OCI-LY7 (cell line): ENCODE results near the gene POC1A. TPM values are rescaled to one million over a fixed set of nuclear protein-coding genes. Genes with fewer than 3 reads are reported as not detected.
A peak's percentile ranks its signal among the peaks of the same experiment; 100 is the strongest.
"Not testable (repeated sequence)": the region's sequence is repeated elsewhere in the genome, so short reads cannot be mapped to it uniquely, and the experiment has no call there.

Source experiments
- BruUV-seq: library from RNA; stranded (reverse); fragments of 400-500 nt; replicated peaks from 2 replicates; lab custom pipeline; 2021; lab: Mats Ljungman, UMichigan
- CTCF ChIA-PET: fragments of 300-600 bp; sonication (Branson Sonifier 250); formaldehyde crosslinking; loops from one replicate; lab custom pipeline; 2022; ENCODE audit warnings: antibody characterized with exemption; ENCODE audit not compliant: unreplicated experiment; lab: Charles Lee
- POLR2A ChIA-PET: fragments of 300-600 bp; sonication (Branson Sonifier 250); formaldehyde crosslinking; loops from one replicate; lab custom pipeline; 2022; ENCODE audit warnings: antibody characterized with exemption; lab: Charles Lee
- DNase-seq: peaks from one replicate; pipeline ENCODE4 v3.0.0-alpha.2; 2015; ENCODE audit warnings: low spot score
- H2AFZ ChIP-seq: fragments of 200-600 bp; sonication (generic), shearing (Covaris generic); 2 replicates; pipeline ENCODE4 v1.6.1; 2014; ENCODE audit warnings: mild to moderate bottlenecking, antibody characterized with exemption, low read length, moderate library complexity
- H3K27ac ChIP-seq: fragments of 200-600 bp; sonication (generic); 2 replicates; pipeline ENCODE4 v1.5.1; 2014; ENCODE audit warnings: mixed run types, low read depth, mild to moderate bottlenecking, moderate library complexity, low read length, inconsistent platforms; ENCODE audit not compliant: poor library complexity, severe bottlenecking
- H3K36me3 ChIP-seq: fragments of 200-600 bp; sonication (generic); 2 replicates; pipeline ENCODE4 v1.6.1; 2014; ENCODE audit warnings: mild to moderate bottlenecking, antibody characterized with exemption, low read length, moderate library complexity, mixed read lengths; ENCODE audit not compliant: insufficient read depth
- H3K4me1 ChIP-seq: fragments of 200-600 bp; sonication (generic); 2 replicates; pipeline ENCODE4 v1.5.1; 2014; ENCODE audit warnings: mild to moderate bottlenecking, low read length; ENCODE audit not compliant: insufficient read depth, poor library complexity, severe bottlenecking
- H3K4me2 ChIP-seq: fragments of 200-600 bp; sonication (generic); 2 replicates; pipeline ENCODE4 v1.6.1; 2014; ENCODE audit warnings: mild to moderate bottlenecking, low read length
- H3K4me3 ChIP-seq: fragments of 200-600 bp; sonication (generic); 2 replicates; pipeline ENCODE4 v1.5.1; 2014; ENCODE audit warnings: mild to moderate bottlenecking, low read depth, low read length; ENCODE audit not compliant: poor library complexity, severe bottlenecking
- H3K79me2 ChIP-seq: fragments of 200-600 bp; sonication (generic); 2 replicates; pipeline ENCODE4 v1.6.1; 2016; ENCODE audit warnings: low read depth, mild to moderate bottlenecking, low read length, moderate library complexity, mixed read lengths; ENCODE audit not compliant: insufficient read depth
- H3K9me2 ChIP-seq: fragments of 200-600 bp; sonication (generic); 2 replicates; pipeline ENCODE4 v1.6.1; 2016; ENCODE audit warnings: mild to moderate bottlenecking, low read length, mixed read lengths; ENCODE audit not compliant: insufficient read depth
- H3K9me3 ChIP-seq: fragments of 200-600 bp; sonication (generic); 2 replicates; pipeline ENCODE4 v1.6.1; 2014; ENCODE audit warnings: mild to moderate bottlenecking, mixed run types, low read length, mixed read lengths
- H4K20me1 ChIP-seq: fragments of 200-600 bp; sonication (generic); 2 replicates; pipeline ENCODE4 v1.6.1; 2014; ENCODE audit warnings: mild to moderate bottlenecking, antibody characterized with exemption, low read length, moderate library complexity, mixed read lengths; ENCODE audit not compliant: insufficient read depth
- EZH2phosphoT487 ChIP-seq: fragments of 200-600 bp; sonication (generic); IDR thresholded peaks from 2 replicates; pipeline ENCODE4 v1.6.1; 2018; ENCODE audit warnings: low read depth, borderline replicate concordance, mild to moderate bottlenecking, mixed run types, antibody characterized with exemption, low read length, moderate library complexity, mixed read lengths
- intact Hi-C: fragments of 100-400 bp; cut with micrococcal nuclease; formaldehyde crosslinking; loops from one replicate; pipeline ENCODE4 v1.10.0; 2022; ENCODE audit not compliant: unreplicated experiment
- total RNA-seq, 2 experiments: library from RNA; depleted of rRNA in 1 of 2; stranded (reverse); fragments of >200 nt in 1 of 2; shearing (Covaris generic) in 1 of 2; gene quantifications; 2 replicates each; pipeline ENCODE4 v1.2.3, GENCODE V29; 2014 to 2022
- TF ChIP-seq, protein P1 (sequence below): fragments of 200-600 bp; sonication (generic); conservative IDR thresholded peaks from 2 replicates; pipeline ENCODE4 v1.5.1; 2014; ENCODE audit warnings: mild to moderate bottlenecking, antibody characterized with exemption, low read length, moderate library complexity, mixed read lengths

POC1A gene
- total RNA-seq, 2 experiments from 2014 or later, result 40.0 to 41.0 TPM

DNA sequence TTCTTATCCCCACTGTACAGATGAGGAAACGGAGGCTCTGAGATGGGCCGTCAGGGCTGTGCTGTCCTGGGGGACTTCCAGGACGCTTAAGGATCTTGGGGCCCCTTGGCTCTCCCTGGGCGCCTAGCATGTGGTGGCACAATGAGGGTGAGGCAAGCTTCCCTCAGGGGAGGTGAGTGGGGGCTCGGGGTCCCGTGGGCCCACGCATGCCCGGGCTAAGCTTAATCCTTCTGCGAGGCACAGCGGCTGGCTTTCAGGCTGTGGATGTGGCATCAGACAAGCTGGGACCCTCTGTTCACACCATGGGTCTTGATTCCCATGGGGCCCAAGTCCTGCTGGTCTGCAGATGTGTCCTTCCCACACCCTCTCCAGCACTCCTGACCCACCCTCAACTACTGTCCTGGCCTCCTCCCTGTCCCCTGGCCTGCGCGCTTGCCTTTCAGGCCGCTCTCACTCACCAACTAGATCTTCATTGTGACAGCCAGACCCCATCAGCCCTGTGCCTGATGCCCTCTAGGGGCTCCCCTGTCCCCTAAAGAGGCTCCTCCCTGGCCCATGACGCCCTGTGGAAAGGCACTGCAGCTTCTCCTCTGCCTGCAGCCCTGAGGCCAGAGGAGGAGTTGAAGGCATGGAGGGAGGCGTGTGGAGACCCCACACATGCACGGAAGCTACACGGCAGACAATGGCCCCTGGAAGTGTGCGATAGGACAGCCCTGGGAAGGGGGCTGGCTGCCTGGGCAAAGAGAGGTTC, 109.2 kb downstream of the POC1A start:
- Histone ChIP-seq H3K9me3 (no peaks in the 10 kb centered on the region), H3K27ac (no peak overlapping the region), H4K20me1 (no peaks in the 10 kb centered on the region), H3K9me2 (no peaks in the 10 kb centered on the region), H3K79me2 (no peaks in the 10 kb centered on the region), H2AFZ (no peak overlapping the region), H3K4me2 (no peak overlapping the region), H3K36me3 (peaks cover 10% of the 10 kb centered on the region; the same call in 1 of the 2 replicates), H3K4me1 (no peaks in the 10 kb centered on the region), H3K4me3 (no peak overlapping the region)
- DNase-seq, result no peak
- ChIA-PET POLR2A (no interaction called here), CTCF (no interaction called here)
- BruUV-seq, result no TSS peak
- intact Hi-C loops, result no loop called here
- TF ChIP-seq, protein P1, sequence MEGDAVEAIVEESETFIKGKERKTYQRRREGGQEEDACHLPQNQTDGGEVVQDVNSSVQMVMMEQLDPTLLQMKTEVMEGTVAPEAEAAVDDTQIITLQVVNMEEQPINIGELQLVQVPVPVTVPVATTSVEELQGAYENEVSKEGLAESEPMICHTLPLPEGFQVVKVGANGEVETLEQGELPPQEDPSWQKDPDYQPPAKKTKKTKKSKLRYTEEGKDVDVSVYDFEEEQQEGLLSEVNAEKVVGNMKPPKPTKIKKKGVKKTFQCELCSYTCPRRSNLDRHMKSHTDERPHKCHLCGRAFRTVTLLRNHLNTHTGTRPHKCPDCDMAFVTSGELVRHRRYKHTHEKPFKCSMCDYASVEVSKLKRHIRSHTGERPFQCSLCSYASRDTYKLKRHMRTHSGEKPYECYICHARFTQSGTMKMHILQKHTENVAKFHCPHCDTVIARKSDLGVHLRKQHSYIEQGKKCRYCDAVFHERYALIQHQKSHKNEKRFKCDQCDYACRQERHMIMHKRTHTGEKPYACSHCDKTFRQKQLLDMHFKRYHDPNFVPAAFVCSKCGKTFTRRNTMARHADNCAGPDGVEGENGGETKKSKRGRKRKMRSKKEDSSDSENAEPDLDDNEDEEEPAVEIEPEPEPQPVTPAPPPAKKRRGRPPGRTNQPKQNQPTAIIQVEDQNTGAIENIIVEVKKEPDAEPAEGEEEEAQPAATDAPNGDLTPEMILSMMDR, result peak; percentile 28; the same call in 1 of the 2 replicates
- TF ChIP-seq EZH2phosphoT487, result no peak

DNA sequence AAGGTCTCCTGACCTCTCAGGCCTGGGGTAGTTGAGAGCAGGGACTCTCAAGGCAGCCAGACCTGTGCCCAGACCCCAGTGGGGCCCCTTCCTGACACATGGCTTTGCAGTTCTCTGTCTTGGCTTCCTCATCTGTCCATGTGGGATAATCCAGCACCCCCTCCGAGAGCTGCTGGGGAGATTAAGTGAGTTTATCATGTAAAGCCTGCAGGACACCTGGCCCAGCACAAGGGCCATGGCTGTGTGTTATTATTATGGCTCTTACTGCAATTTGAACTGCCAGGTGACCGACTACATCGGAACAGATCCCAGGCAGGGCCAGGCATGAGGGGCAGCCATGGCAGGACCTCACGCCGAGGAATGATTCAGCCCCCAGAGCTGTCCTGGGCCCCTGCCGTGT, 110.5 kb downstream of the POC1A start:
- ChIA-PET CTCF (interaction anchor here (0.6 kb wide), 1 partner anchor 12 kb away, joined by 3 read pairs; no protein-coding TSS in a partner anchor), POLR2A (no interaction called here)
- no peak overlapping the region for H3K27ac ChIP-seq
- H2AFZ ChIP-seq, result no peak overlapping the region
- H4K20me1 ChIP-seq, result no peaks in the 10 kb centered on the region
- no peaks in the 10 kb centered on the region for H3K79me2 ChIP-seq
- H3K4me2 ChIP-seq, result no peak overlapping the region
- no TSS peak for BruUV-seq
- no peaks in the 10 kb centered on the region for H3K9me3 ChIP-seq
- H3K4me3 ChIP-seq, result no peak overlapping the region
- no peak for DNase-seq
- TF ChIP-seq EZH2phosphoT487, result no peak
- intact Hi-C loops, result no loop called here
- H3K36me3 ChIP-seq, result no peaks in the 10 kb centered on the region
- H3K4me1 ChIP-seq, result no peaks in the 10 kb centered on the region
- no peaks in the 10 kb centered on the region for H3K9me2 ChIP-seq

DNA sequence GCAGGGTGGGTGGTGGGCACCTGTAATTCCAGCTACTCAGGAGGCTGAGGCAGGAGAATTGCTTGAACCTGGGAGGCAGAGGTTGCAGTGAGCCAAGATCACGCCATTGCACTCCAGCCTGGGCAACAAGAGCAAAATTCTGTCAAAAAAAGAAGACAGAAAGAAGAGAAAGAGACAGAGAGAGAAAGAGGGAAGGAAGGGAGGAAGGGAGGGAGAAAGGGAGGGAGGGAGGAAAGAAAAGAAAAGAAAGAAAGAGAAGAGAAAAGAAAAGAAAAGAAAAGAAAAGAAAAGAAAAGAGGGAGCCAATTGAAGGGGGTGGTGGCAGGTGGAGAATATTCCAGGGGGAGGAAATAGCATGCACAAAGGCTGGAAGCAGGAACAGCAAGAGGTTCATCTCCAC, 111.2 kb downstream of the POC1A start:
- H3K9me3 ChIP-seq, H3K4me2 ChIP-seq, H2AFZ ChIP-seq, H3K9me2 ChIP-seq, H3K4me1 ChIP-seq, H3K4me3 ChIP-seq, DNase-seq, CTCF ChIA-PET, intact Hi-C loops, H3K79me2 ChIP-seq, H4K20me1 ChIP-seq, POLR2A ChIA-PET, BruUV-seq, H3K36me3 ChIP-seq, H3K27ac ChIP-seq: not testable (repeated sequence)
